Hematopoietic multipotent progenitor cell treated with erythropoietin and hydrocortisone succinate and interleukin-3 and kit ligand, for 4 days (in vitro differentiated cells): ENCODE results near the gene SEMA5A.
"Not testable (repeated sequence)": the region's sequence is repeated elsewhere in the genome, so short reads cannot be mapped to it uniquely, and the experiment has no call there.

Experiments used
- DNase-seq: peaks from one replicate; pipeline ENCODE4 v3.0.0-alpha.2; 2015

SEMA5A gene

DNA sequence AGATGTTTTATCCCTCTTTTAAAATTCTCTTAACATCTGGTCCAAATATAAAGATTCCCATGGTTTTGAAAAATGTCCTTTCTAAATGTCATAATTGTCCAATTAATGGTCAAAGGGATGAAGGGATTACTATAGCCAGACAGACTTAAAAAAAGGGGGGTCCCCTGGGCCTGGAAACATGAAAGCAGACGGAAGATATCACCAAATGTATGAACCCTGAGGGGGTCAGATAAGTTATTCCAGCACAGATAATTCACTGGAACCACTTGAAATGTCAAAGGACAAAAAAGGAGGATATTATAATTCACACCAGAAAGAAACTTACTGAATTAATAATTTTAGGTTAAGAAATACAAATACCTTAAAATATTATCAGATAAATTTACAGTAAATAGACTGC lies 155.8 kb downstream of the SEMA5A start:
- DNase-seq = no peak

DNA sequence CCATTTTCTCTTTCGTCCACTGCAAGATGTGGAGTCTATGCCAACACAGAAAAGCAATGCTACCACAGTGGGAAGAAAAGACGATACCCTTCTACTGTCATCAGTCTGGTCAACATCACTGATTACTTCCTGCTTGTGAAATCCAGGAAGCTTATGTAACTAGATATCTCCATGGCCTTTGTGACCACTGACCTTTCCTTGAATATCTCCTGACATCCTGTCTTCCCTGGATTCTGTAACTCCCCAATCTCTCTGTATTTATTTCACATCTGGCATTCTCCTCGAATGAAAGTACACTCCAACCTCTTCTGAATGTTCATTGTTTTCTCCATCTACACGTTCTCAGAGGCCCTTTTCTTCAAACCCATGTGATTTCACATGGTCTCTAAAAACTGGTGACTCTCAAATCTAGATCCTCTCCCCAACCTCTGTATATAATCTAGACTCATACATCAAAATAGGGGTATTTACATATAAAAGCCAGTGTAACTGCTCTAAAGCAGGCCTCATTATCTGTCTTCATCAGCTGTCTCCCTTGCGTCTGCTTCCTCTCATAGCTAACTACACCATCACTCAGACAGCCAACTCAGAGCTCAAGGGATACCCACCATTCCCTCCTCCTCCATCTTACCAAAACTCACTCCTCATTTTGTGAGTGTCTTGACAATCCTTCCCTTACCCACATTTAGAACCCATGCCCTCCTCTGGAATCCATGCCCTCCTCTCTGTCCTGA lies 156.8 kb downstream of the SEMA5A start:
- DNase-seq = peak; percentile 21

DNA sequence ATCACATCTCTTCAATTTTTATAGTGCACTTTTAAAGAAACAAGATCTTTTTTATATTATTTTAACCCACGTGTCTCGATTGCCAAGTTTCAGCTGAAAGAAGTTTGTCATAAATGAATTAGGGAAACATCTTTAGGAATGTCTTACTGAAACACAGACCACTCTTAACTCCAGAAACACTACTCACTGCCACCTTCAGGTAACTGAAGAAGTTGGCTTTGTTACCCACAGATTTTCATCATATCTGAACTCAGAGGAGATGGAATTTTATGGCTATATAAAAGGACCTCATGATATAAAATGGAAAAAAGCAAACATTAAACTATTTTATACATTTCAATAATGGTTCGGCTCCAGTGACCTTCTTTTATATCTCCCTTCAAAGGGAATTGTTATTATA lies 158.0 kb downstream of the SEMA5A start:
- no peak for DNase-seq

DNA sequence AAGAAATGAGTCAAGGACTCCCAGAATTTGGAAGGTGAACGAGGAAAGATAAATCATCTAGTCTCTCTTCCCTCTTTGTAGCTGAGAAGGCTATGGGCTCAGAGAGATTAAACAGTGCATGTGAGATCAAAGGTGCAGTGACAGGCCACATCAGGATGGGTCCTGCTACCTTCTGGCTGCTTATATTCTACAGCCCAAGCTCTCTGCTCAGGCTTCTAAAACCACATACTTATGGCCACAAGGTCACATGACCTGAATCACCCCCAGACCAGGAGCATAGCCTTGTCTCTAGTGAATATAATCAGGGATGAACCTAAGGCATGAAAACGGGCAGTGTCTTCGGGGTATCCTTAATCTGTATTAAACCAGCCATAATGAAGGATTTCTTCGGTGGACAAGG lies 158.9 kb downstream of the SEMA5A start:
- DNase-seq = no peak

DNA sequence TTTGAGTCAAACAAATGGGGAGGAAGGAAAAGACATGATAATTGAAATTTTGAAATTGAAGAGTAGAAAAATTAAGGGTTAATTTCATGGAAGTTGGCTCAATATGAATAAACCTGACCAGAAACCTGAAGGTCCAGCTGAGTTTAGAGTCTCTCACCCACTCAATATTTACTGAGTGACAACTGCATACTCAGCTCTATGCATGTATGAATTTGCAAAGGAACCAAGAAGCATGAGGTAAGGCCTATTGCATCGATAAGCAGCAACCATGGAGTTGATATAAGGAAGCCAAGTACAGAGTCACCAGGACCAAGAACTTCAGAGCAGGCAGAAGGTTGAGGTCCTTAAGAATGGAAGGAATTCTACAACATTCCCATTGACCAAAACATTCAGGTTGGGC lies 163.4 kb downstream of the SEMA5A start:
- no peak for DNase-seq

DNA sequence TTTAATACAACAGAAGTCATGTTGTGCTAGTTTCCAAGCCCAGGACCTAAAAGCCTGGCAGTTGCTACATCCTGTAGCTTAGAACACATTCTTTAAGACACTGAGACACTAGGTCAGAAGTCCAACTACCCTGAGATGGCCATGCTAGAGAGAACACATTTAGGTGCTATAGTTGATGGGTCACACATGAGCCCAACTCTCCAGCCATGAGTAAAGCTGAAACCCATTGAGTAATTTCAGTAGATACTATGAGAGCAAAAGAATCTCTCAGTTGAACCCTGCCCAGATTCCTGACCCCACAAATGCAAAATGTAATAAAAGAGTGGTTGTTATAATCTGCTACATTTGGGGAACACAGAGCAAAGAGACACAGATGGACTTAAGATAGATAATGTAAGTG lies 164.4 kb downstream of the SEMA5A start:
- no peak for DNase-seq

DNA sequence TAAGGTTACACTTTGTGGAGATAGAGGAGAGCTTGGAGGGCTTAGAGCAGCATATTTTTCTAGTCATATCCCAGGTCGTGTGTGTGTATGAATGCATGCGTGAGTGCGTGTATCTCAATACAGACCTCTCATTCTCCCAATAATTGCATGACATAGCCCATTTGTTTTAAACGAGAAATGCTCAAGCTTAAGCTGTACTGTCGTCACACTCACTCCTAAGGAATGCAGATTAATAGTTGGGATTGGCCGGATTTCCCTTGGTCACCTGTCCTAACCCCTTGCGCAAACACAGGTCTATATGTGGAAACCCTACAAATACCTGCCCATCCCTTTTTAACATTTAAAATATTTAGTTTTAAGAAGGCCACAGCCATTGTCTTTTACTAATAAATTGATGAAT lies 165.8 kb downstream of the SEMA5A start:
- DNase-seq = no peak

DNA sequence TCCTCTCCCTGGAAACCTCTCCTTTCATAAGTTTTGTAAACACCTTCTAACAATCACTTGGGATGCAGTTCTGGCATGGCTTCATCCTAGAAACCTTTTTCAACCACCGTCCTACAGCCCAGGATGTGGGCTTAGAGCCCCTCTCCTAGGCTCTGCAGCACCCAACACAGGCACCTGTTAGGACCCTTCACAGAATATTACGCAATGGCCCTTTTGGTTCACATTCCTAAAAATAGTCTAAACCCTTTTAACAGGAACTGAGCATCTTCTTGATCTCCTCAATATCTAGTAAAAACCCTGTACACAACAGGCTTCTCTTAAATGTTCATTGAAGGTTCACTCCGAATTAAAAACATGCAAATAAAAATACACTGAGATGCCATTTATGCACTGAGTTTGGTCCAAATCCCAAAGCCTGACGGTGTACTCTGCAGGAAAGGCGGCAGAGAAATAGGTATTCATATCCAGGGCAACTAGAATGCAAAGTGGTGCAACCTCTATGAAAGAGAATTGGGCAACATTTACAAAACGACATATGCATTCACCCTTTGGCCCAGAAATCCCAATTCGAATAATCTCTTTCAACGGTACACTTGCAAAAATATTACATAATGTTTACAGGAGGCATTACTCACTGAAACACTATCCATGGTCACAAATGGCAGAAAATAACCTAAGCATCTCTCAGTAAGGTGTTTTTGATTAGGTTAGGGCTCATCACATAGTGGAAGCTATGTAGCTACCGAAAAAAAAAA lies 169.3 kb downstream of the SEMA5A start:
- DNase-seq = no peak

DNA sequence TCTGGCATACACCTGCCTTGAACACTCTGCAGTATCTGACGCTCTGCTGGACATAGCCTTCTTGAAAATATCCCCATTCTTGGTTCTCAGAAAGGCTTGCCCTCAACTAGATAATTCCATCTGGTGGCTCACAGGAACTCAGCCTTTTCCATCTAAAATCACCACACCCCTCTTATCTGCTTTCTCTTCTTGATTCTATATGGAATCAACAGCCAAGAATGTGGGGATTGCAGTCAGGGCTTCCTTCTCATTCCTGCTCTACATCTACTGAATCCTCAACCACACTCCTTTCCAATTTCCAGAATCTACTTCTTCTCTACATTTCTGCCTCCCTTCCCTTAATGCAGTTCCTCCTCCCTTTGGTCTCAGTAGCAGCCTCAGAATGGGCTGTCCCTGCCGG lies 170.1 kb downstream of the SEMA5A start:
- no peak for DNase-seq

DNA sequence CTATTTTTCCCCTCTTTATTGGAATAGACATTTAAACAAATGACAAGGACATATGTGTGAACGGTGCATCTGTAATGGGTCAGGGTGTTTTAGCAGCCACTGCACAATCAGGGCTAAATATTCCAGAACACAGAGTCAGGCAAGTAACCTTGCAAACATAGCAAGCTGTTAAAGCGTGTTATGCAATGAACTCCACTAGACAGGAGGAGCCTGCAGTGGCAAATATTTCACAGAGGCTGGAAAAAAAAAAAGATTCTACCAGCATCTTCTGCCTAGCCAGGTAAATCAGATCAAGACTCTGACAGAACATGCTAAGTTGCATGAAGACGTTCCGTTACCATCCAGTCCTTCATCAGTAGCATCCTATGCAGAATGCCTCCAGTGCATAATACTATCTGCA lies 171.8 kb downstream of the SEMA5A start:
- DNase-seq = no peak

DNA sequence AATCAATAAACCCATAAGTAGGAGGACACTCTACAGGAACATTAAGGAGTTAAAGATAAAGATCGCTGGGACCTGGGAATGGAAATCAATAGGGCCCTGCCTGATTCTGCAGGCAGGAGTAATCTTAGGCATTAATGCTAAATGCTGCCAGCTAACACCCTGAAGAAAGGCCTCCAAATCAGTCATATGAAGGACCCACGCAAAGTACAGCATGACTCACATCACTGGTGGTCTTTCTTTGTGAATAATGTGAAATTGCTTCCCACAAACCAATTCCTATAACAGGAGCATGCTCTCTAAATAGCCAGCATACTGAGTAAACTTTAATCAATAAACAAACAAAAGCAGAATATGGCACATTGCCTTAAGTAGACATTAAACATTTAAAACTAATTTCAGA lies 172.3 kb downstream of the SEMA5A start:
- DNase-seq = no peak

DNA sequence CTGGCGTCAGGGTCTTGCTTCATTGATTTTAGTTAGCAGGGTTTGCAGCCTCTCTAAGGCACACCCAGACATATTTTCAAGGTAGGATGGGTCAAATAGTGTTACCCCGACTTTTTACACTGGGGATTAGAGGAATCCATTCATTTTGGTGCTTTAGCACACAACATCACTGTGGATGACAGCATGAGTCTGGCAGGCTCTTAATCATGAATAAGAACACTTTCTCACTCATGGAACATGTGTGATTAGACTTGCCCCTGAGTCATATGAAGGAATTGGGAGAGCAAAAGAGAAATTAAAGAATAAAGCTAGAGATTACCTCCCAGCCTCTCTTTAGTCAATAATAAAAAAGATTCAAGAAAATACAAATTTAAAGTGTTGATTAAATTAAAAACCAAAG lies 175.6 kb downstream of the SEMA5A start:
- DNase-seq = no peak

DNA sequence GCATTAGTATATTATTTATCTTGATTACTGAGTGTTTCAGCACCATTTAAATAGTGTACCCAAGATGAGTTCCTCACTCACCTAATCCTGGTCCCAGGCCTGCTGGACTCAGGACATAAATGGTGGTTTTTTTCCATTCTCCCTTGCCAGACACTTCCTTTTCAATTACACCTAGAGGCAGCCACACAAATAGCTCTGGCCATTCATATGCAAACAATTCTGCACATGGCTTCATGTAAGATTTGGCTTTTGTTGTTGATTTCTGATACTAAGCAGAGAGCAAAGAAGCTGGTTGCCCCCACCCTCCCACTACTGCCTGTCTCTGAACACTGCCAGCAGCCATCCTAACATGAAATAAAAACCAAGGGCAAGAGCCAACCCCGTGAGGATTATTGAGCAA lies 180.4 kb downstream of the SEMA5A start:
- no peak for DNase-seq

DNA sequence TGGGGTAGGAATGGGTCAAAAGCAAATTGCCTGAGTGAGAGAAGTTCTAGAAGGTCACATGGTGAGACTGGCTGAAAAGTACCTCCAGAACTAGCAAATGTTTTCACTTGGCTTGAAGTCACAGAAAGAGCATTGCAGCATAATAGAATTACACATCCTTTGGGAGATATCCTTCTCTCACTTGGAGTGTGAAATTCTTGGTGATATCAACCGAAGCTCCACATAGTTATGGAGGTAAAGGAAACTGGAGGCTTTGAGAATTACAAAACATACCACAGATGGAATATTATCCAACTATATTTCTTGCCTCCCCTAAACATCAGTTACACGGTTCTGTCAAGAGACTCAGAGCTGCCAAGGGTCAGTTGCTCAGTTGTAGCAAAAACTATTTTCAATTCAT lies 182.4 kb downstream of the SEMA5A start:
- no peak for DNase-seq

DNA sequence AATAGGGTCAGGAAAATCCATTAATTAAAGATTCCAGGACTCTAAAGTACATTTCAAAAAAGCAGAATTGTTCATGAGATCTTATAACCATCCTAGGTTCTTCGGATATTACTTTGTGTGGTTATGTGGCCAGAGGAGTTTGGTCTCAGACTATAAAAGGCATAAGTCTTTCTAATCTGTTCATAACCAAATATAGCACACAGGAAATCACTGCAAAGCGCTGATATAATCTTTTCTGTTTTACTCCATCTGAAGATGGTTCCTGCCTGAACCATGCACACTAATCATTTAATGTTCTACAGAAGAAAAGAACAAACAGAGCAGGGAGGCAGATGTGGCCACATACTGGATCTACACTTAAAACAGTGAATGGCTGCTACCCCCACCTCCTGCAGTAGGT lies 182.8 kb downstream of the SEMA5A start:
- DNase-seq = peak; percentile 29

DNA sequence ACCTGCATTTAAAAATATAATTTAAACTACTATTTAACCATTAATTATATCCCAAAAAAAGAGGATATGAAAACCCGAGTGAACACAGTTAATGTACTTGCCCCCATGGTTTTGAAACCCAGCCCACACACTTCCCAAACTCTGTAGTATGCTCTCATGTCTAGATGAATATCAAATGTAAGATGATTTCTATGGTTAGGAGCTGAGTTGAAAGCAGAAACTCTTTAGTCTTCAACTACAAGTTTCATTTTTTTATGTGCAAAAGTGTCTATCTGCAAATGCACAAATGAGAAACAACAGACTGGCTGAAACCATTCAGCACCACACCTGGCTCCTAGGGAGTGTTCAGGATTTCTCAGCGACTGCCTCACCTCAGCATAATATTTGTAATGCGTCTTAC lies 183.3 kb downstream of the SEMA5A start:
- no peak for DNase-seq

DNA sequence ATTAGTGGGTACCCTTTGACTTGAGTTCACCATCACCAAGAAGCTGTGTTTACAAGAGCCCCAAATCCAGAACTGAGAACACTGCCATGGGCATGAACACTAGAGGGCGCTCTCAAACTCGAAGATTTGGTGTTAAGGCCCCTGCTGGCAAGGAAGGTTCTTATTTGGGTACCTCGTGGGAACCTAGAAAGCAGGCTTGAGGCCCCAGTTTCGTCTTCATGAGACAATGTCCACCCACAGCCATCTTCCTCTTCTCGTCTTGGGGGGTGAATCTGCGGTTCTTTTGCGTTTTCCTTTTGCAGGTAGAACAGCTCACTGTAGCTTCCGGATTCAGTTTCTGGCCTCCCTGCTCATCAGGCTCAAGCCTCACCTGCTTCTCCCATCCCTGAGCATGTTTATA lies 184.0 kb downstream of the SEMA5A start:
- peak; percentile 83 for DNase-seq

DNA sequence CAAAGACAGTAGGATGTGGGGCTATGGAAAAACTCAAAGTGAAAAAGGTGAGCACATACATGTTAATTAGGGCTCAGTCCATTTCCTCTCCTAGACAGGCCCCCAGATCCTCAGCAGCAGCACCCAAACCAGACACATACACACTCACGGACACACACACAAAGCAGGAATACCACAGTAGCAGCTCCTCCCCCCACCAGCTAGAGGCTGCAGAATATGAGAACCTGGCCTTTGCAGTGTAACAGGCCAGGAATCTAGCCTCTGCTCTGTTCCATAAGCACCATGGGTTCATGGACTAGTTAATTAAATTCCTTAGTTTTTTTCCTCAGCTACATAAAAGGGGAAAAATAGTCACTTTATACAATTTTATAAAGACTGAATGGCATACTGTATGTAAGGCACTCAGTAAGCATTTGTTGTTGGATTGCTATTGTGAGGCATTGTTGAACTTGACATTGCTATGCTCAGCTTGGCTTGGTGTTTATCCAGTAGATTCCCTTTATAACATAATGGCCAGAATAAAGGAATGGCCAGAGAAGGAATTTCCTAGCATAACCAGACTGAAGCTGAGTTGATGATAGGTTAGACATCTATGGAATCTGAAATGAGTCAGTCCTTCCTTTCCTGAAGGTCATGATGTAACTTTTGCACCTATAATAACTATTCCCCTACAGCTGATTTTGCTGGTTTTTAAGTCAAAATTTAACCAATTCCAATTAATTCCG lies 186.8 kb downstream of the SEMA5A start:
- no peak for DNase-seq

DNA sequence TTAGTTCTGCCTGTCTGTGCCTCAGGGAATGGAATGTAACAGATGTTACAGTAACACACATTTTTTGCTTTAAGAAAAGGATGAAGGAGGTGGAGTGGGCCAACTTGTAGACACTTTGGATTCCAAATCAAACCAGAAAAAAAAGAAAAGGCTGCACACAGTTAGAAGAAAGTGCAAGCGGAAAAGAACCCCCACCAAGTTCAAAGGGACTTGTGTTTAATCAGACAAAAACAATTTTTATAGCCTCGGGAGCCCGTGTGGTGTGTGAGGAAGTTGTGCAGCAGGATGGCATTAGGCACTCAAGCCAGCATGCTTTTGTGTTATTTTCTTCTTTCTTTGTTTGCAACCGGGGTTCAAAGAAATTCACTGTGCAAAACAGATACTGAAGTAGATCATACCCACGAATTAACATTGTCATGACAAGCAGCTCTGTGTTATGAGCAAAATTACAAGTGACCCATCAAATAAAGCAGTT lies 189.5 kb downstream of the SEMA5A start:
- no peak for DNase-seq

DNA sequence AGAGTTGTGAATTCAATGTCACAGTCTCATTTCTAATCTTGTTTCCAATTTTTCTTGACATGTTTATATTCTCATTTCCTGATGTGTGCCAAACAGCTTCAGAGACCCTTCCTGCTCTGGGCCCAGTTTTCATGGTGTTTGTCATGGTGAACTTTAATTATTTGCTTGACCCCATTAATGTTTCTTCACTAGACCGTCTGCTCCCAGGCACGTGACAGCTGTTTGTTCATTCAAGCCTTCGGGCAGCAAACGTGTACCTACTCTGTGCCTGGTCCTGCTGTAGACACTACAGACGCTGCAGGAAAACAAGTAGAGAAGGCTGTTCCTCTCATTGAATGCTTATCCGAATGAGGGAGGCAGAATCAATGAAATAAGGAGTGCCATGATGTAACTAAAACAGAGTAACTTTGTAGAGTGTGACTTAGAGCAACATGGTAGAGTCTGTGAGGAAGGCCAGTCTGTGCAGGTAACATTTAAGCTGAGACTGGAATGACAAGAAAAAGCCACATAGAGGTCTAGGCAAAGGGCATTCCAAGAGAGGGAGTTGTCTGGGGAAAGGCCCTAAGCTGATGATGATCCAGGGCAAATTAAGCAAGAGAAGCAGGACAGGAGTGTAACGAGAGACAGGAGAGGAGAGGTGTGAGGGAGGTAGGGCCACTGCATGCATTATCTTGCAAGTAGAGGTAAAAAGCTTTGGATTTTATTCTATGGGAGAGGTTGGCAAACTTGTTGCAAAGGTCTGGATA lies 191.4 kb downstream of the SEMA5A start:
- DNase-seq = no peak

DNA sequence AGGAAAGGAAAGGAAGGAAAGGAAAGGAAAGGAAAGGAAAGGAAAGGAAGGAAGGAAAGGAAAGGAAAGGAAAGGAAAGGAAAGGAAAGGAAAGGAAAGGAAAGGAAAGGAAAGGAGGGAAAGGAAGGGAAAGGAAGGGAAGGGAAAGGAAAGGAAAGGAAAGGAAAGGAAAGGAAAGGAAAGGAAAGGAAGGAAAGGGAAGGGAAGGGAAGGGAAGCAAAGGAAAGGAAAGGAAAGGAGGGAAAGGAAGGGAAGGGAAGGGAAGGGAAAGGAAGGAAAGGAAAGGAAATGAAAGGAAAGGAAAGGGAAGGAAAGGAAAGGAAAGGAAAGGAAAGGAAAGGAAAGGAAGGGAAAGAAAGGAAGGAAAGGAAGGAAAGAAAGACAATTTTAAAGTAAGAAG lies 192.8 kb downstream of the SEMA5A start:
- DNase-seq = not testable (repeated sequence)

DNA sequence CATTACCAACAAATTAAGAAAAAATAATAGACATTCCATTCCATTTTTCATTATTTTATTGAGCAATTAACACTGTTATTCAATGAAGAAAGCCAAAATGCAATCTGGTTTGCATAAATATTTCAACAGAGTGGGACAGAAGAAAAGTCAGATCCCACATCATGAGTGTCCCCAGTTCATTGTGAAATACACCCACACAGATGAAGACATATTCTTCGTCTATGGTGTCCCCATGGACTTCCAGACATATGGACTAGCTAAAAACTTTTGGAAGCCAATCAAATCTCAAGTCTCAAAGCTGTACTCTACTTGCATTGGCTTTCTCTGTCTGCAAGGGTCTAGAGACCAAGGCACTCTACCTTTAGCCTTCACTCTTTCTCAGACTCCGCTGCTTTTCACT lies 194.3 kb downstream of the SEMA5A start:
- no peak for DNase-seq

DNA sequence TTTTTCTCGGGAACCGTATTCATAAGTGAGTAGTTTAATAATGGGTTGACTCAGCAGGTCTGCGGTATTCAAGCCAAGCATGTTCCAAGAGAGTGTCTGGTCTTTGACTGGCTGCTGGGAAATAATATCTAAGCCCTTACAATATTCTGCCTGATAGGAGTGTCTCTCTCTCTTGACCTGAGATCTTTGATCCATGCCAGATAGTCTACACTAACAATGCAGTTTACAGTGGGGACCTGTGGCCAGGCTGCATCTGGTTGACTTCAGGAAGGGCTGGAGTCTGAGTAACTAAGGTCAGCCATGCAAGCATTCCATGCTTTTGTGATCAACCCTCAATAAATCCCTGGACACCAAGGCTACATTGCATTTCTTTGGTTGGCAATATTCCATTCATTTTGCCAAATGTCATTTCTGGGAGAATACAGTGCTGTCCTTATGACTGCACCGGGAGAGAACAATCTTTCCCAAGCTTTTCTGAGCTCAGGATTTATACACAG lies 195.5 kb downstream of the SEMA5A start:
- no peak for DNase-seq
